ENCODE data around the gene ATP12A. TPM values are rescaled to one million over a fixed set of nuclear protein-coding genes. Genes with fewer than 3 reads are reported as not detected.

ATP12A gene
- total RNA-seq, 4 donors from 2014 or later, result not detected

DNA sequence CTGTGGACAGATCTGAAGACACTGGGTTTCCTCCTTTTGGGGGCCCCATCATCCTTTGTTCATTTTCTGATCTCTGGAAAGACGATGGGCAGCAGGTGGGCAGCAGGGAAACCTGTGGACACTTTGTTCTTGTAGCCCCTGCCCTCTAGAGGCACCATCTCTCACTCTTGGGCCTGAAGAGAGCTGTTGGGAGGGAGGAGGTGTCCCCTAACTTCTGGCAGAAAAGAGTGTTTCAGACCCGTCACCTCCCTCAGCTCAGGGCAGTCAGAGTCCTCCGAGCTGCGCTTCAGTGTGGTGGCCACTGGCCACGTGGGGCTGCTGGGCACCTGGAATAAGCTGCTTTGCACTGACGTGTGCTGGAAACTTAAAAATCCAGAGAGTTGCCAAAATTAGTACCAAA is 56.8 kb downstream of the ATP12A start:
- TF ChIP-seq EP300 (IDR thresholded peaks at IDR 0.05) (no peak), POLR2AphosphoS5 (IDR thresholded peaks at IDR 0.05) (no peak), POLR2A (IDR thresholded peaks at IDR 0.05; ENCODE audit: low read depth) (no peak), CTCF (IDR thresholded peaks at IDR 0.05) (no peak)
- H3K27ac ChIP-seq (replicated peaks in 1 of 4), result no peak overlapping the region
- intact Hi-C loops (cut with DNase I), result no loop called here
- no peaks in the 10 kb centered on the region for H3K27me3 ChIP-seq
- WGBS, result 71% methylated on average over 6 of the region's 6 CpGs
- H3K9me3 ChIP-seq, result no peaks in the 10 kb centered on the region
- H3K36me3 ChIP-seq, result no peaks in the 10 kb centered on the region
- no peaks in the 10 kb centered on the region for H3K4me1 ChIP-seq
- no peak overlapping the region for H3K4me3 ChIP-seq
- DNase-seq (ENCODE audit: extremely low spot score), result no peak

DNA sequence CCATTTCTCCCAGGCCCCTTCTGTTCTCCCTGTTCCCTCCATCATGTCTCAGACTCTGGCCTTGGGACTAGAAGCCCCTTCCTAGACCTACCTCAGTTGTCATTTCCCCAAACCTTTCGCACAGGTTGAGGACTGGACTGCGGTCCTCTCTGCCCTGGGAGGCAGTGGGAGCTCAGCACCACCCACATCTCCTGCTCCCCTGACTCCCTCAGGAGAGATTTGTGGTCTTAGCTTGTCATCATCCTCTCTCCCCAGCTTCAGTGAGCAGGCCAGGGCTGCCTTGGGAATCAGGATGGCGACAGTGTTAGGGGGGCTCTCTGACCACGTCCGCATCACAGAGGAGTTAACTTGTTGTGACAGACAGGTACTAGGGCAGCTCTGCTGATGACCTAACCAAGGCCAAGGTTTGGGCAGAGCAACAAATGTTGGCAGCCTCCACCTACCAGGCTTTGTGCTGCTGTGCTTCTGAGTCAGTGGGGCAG is 58.2 kb downstream of the ATP12A start:
- 77% methylated on average over 5 of the region's 5 CpGs for WGBS
- Histone ChIP-seq H3K9me3 (no peaks in the 10 kb centered on the region), H3K4me3 (no peak overlapping the region), H3K27me3 (peaks cover 0 to 12% (median 0%) of the 10 kb centered on the region in 4 donors), H3K4me1 (no peaks in the 10 kb centered on the region), H3K27ac (replicated peaks in 1 of 4) (no peak overlapping the region), H3K36me3 (no peaks in the 10 kb centered on the region)
- intact Hi-C loops (cut with DNase I), result no loop called here
- DNase-seq (ENCODE audit: extremely low spot score), result no peak
- TF ChIP-seq EP300 (IDR thresholded peaks at IDR 0.05) (no peak), CTCF (IDR thresholded peaks at IDR 0.05) (no peak), POLR2AphosphoS5 (IDR thresholded peaks at IDR 0.05) (no peak), POLR2A (IDR thresholded peaks at IDR 0.05; ENCODE audit: low read depth) (no peak)

DNA sequence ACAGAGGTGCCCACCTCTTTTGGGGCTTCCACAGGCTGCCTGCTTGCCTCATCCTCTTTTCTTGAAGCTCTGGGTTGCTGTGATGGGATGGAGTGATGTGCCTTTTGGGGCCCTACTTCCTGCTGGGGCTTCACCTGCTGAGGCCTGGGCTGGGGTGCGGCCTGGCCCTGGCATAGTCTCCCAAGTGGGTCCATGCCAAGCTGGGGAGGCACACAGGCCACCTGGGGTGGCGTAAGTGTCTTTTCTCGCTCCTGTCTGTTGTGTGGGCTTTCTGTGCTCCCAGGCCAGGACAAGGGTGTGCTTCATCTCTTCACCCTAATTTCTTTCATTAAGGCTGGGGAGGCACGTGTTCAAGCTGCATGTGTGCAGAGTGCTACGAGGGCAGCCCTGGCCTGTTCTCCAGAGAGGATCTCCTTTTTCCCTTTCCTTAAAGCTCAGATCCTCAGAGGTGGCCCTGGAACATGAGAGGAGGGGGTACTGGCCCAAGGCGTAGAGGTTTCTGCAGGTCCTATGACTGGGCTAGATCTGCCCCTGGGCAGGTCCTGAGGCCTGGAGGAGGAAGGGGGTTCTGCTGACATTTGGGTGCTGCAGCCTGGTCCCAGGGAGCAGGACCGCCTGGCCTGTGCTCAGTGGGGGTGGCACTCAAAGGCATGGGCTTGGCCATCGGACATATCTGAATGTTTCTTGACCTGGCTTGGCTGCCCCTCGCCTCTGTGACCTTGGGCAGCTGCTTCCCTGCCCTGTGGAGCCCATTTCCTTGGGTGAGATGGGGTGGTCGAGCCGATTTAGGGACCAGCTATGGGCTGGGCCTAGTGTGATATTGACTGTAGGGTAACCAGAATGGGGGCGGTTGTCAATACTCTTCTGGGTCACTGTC is 60.0 kb downstream of the ATP12A start:
- Histone ChIP-seq H3K27ac (replicated peaks in 1 of 4) (no peak overlapping the region), H3K4me3 (no peak overlapping the region), H3K4me1 (no peaks in the 10 kb centered on the region), H3K27me3 (peaks cover 0 to 30% (median 0%) of the 10 kb centered on the region in 4 donors), H3K36me3 (no peaks in the 10 kb centered on the region), H3K9me3 (no peaks in the 10 kb centered on the region)
- 94% methylated on average over 8 of the region's 12 CpGs for WGBS
- intact Hi-C loops (cut with DNase I), result no loop called here
- no peak for DNase-seq (ENCODE audit: extremely low spot score)
- TF ChIP-seq POLR2AphosphoS5 (IDR thresholded peaks at IDR 0.05), result no peak
- no peak for TF ChIP-seq POLR2A (IDR thresholded peaks at IDR 0.05; ENCODE audit: low read depth)
- TF ChIP-seq CTCF (IDR thresholded peaks at IDR 0.05), result no peak
- TF ChIP-seq EP300 (IDR thresholded peaks at IDR 0.05), result no peak

GRCh38 chr13:24741016-24741662 is 60.9 kb downstream of the ATP12A start:
- H3K4me3 ChIP-seq, result no peak overlapping the region
- intact Hi-C loops (cut with DNase I), result no loop called here
- no peaks in the 10 kb centered on the region for H3K36me3 ChIP-seq
- H3K27me3 ChIP-seq, result peaks cover 0 to 39% (median 3%) of the 10 kb centered on the region in 4 donors
- H3K4me1 ChIP-seq, result peaks cover 0 to 7% (median 3%) of the 10 kb centered on the region in 4 donors
- DNase-seq (ENCODE audit: extremely low spot score), result no peak
- WGBS, result 75% methylated on average over 9 of the region's 11 CpGs
- no peak overlapping the region for H3K27ac ChIP-seq (replicated peaks in 1 of 4)
- no peaks in the 10 kb centered on the region for H3K9me3 ChIP-seq
- TF ChIP-seq CTCF (IDR thresholded peaks at IDR 0.05), result no peak
- no peak for TF ChIP-seq EP300 (IDR thresholded peaks at IDR 0.05)
- TF ChIP-seq POLR2AphosphoS5 (IDR thresholded peaks at IDR 0.05), result no peak
- TF ChIP-seq POLR2A (IDR thresholded peaks at IDR 0.05; ENCODE audit: low read depth), result no peak
